ENCODE measurements around the gene PRKAG2.
"Not testable (repeated sequence)": the region's sequence is repeated elsewhere in the genome, so short reads cannot be mapped to it uniquely, and the experiment has no call there.

PRKAG2 gene

DNA sequence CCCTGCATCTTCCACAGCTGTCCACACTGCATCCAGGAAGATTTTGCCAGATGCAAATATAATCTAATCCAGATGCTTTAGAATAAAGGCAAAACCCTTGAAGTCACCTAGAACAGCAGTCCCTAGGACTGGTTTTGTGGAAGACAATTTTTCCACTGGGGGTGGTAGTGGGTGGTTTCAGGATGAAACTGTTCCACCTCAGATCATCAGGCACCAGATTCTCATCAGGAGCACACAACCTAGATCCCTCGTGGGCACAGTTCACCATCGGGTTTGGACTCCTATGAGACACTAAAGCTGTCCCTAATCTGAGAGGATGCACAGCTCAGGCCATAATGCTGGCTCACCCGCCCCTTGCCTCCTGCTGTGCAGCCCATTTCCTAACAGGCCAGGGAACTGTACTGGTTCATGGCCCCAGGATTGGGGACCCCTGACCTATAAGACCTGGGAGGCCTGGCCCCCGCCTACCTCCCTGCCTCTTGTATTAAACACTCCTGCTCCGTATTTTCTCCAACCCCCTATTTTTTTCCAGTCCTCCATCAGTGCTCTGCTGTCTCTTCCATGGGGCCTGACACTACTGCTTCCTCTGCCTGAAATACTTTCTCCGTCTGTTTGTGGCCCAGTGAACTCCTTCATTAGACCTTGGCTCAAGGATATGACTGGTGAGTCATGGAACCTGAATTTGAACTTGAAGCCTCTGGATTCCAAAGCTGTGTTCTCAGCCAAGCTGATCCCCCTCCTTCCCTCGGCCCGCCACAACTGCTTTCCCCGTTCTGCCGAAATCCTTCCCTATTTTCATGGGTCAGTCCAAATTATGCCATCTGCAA is 277.3 kb downstream of the PRKAG2 start:
- DNase-seq: no peak

GRCh38 chr7:151597541-151598444 is 279.1 kb downstream of the PRKAG2 start:
- no peak for DNase-seq

GRCh38 chr7:151595702-151596350 is 281.1 kb downstream of the PRKAG2 start:
- DNase-seq: no peak

GRCh38 chr7:151592868-151593486 is 283.9 kb downstream of the PRKAG2 start:
- DNase-seq: no peak

- no peak for DNase-seq
These were observed 284.6 kb downstream of the PRKAG2 start for GRCh38 chr7:151592330-151592729.

- DNase-seq: no peak
These were observed 285.0 kb downstream of the PRKAG2 start for GRCh38 chr7:151591866-151592265.

DNA sequence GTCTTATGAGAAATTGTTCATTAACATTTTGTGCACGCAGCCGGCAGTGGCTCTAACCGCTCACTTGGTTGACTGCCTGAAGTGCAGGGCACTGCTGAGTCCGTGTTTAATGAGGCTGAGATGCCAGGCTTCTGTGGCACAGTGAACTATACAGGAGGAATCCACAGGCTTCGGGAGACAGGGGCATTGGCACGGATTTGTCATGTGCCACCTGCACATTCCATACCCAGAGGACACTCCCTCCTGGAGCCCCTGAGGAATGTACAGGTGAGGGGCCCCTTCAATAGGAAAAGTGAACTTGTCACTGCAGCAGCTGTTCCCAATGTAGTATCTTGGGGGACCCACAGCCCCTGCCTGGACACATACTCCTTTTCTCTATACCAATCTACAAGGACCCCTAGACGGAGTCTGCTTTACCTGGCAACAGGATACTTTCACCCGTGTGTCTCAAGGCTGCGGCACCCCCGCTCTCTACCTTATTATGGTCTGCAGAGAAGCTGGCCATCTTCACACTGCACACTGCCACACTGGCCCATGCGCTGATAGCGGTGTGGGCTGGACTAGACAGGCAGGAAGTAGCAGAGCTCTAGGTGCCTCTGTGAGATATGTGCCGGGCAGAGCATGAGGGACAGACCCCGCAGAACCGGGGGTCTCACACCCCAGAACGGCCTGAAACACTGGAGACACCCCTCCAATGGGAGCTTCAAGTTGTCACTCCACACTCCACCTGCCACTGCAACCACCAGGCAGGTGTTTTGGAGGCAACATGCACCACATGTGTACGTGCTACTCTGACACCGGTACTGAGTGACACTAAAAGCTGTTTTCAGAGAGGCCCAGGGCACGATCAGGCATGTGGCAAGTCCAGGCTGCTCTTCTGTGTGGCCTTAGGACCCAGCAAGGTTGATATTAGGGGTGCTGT is 285.8 kb downstream of the PRKAG2 start:
- DNase-seq: no peak

GRCh38 chr7:151590071-151590849 is 286.7 kb downstream of the PRKAG2 start:
- no peak for DNase-seq

DNA sequence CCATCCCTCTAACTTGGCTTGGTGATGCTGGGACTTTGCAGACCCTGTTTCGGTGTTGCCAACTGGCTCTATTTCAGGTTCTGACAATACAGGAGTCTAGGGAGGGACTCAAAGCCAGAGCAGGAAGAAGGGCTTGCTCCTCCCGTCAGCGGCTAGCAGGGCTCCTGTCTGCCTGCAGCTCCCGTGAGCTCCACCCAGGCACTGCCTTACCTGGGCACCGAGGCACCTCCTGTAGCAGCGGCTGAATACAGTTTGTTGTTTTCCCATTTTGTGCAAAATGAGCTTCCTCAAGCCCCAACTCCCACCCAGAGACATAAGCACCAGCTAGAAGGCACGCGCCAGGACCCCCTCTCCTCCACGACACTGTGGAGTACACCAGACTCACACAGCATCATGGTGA is 287.9 kb downstream of the PRKAG2 start:
- no peak for DNase-seq

- no peak for DNase-seq
These were observed 290.2 kb downstream of the PRKAG2 start for GRCh38 chr7:151586531-151587260.

DNA sequence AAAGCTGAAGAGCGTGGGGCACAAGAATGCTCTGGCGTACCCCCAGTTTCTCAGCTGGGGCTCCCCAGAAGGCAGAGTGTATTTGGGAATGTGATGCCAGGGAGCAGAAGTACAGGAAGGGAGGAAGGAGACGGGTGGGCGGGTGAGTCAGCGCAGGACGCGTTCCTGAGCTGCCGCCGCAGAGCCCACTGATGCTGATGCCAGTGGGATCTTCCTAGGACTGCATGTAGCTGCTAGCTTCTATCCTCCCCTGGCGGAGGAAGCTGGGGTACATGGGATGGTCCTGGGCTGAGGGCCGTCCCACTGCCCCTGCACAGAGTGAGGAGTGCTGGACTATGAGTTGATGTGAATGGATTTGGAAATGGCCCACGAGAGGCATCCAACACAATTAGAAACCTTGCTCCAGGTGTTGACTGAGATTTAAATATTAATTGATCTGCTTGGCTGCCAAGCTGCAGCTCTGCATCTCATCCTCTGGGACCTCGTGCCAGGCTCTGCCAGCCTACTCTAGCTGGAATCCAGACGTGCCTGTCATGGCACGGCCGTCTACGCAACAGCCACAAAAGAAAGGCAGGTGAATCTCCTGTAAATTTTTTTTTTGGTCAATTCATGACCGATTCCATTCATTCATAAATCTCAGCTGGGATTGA is 291.0 kb downstream of the PRKAG2 start:
- DNase-seq: no peak

GRCh38 chr7:151581741-151582140 is 295.2 kb downstream of the PRKAG2 start:
- DNase-seq: no peak

GRCh38 chr7:151579644-151580043 is 297.3 kb downstream of the PRKAG2 start:
- no peak for DNase-seq

DNA sequence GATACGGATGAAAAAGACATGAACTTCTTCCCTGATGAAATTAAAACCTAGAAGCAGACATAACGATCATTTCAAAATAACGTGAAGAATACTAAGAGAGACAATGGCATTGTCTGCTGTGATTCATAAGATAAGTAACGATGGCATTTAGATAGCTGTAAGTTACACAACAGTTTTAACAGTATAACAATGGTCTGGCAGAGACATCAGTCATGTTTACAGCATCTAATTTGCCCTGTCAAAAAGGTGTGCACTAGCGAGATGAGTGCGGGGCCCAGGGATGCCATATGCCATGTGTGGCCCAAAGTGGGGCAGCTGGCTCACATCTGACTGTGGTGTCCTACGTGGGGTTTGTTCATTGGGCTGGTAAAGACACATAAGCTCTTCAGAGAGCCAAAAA is 301.5 kb downstream of the PRKAG2 start:
- no peak for DNase-seq

- not testable (repeated sequence) for DNase-seq
These were observed 303.9 kb downstream of the PRKAG2 start for GRCh38 chr7:151573046-151573445.

DNA sequence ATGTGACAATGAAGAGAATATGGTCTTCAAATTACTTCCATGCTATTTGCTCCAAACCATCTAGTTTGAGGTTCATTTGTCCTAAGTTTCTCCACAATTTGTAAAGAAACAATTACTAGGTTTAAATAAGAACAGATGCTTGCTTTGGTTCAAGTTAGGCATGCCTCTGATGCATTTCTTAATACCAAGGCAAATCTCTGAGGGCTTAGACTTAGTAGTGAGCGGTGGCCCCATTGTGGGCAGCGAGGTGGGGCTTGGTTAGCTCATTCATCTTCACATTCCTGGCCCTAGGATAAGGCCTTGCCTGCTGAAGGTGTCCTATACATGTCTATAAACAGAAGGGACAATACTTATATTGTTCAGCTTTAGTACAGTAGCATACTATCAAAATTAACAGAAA is 304.8 kb downstream of the PRKAG2 start:
- DNase-seq: no peak

DNA sequence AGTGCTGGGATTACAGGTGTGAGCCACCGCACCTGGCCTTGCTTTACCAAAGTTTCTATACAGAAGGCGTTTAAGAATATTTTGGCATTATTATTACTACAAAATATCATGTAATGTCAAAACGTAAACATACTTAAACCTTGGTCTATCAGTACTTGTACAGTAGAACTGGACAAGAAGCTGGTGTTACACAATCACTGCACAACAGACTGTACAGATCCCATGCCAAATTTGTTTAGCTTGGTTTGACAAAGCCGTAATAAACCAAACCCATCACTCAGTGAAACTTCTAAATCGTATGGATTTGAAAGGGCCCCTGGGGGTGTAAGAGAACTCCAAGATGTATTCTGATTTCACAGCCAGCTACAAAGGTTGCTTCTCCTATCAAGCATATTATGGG is 305.4 kb downstream of the PRKAG2 start:
- no peak for DNase-seq

DNA sequence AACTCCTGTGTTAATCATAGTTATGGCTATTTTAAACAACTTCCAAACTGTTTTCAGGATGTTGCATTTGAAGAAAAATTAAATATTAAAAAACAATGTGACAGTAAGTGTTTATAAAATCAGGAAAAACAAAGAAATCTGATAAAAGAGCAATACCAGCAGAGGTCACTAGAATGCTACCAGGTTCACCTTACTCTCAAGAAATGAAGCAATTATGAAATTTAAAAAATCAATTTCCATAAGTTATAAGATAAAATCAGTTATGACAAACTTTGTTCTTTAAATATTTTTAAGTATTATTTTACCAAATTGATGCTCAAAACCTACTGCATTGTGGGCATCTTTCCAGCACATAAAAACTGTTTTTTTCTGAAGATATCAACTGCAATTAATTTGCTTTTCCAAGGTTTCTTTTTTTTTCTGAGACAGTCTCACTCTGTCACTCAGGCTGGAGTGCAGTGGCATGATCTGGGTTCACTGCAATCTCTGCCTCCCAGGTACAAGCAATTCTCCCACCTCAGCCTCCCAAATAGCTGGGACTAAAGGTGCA is 306.5 kb downstream of the PRKAG2 start:
- no peak for DNase-seq

Measured in activated CD4-positive, alpha-beta T cell treated with anti-CD3 and anti-CD28 coated beads, Interleukin-2, Interleukin-6, amounts not matched to agents 100 ng/mL and 50 ng/mL, durations not matched to agents 16 hours and 8 hours (primary cell).